HG03469 (cell line): ENCODE results near the gene TSPAN11.
"Not testable (repeated sequence)": the region's sequence is repeated elsewhere in the genome, so short reads cannot be mapped to it uniquely, and the experiment has no call there.

ENCODE experiments used
- ATAC-seq: cut with Tn5 transposase; IDR thresholded peaks from one replicate; pipeline ENCODE4 v1.9.1; 2021; ENCODE audit warnings: mild to moderate bottlenecking, moderate library complexity, moderate number of reproducible peaks; ENCODE audit not compliant: unreplicated experiment

The TSPAN11 gene

DNA sequence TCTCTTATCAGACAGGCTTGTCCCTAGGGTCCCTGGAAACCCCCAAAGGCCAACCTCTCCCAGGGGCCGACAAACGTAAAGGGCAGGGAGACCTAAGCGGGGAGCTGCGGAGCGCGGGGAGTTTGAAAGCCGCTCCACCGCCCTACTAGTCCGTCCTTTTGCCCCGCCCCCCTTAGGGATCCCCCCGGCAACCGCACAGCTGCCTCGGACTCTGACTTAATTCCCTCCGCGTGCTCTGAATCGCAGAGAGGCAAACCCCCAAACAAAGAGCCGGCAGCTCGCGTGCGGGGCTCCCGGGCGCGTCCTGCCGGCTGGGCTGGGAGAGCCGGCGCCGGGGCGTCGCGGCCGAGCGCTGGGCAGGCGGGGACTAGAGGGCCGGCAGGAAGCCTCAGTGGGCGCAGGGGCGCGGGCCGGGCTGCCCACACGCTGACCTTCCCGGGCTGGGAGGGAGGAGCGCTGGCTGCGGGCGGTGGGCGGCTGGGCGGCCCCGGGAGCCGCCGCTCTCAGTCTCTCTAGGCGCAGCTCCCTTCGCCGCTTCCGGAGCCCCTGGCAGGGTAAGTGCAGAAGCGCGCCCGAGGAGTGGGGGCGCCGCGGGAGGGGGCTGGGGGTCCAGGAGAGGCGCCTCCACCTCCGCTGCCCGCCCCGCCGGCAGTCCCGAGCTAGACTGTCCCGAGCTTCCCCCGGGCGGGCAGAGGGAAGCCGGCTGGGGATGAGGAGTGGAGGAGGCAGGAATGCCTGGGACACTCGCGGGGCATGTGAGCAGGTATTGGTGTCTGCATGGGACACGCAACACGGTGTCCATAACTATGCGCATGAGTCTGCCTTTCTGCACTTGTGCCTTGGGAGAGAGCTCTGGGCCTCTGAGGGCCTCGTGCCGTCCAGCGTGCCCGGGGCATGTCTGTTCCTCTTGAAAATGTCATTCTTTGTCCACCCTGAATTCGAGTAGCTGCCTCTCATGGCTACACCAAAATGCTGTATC is at the start of gene TSPAN11:
Gene TSPAN11 (plus strand): TSS at position 506 of the 979 bp plus-strand sequence. CDS start 27,244 bp downstream, outside the sequence.
- ATAC-seq: no peak

DNA sequence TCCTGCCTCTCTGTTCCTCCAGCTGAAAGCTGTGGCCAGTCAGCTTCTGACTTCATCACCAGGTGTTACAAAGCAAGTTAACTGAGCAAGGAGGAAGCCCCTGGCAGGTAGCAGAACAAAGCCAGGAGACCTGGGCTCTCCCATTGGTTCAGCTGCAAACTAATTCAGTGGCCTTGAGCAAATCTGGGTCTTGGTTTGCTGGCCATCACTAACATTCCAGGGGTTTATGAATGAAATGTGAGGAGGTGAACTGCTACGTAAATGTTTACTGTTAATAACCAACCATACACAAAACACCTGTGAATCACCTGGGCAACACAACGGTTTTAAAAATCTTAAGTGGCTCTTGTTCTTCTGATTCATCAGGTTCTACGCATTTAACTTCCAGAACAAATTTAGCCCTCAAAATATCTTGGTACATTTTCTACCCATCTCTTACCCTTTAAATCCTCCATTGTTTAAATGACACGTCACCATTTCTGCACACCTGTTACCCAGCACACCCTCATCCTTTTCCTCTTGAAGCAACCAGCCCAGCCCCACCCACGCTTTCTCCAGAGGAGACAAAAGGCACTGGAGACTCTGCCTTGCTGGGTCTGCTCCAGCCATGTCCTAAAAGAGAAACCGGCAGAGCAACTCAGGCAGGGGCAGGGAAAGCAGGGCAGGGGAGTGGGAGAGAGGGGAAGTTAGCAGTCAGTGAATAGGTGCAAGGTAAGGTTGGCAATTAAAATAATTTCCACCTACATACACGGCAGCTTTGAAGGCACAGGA is 49.3 kb upstream of the TSPAN11 start:
- no peak for ATAC-seq

DNA sequence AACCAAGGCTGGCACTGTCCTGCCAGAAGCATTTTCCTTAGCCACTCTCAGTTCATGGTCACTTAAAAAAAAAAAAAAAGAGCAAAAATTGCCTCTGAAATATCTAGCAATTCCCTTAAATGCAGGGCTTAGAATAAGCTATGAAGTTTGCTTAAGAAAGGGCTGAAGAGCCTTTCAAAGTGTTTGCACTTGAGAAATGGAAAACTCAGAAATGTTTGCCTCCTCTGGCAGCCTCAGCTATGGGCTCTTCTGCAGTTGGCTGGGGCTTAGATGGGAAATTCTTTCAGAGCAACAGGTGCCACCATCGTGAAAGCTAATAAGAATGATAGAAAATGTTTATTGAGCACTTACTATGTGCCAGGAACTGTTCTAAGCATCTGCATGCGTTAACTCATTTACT is 48.5 kb upstream of the TSPAN11 start:
- ATAC-seq: no peak

- ATAC-seq: no peak
Observed at GRCh38 chr12:30880061-30880460, 46.5 kb upstream of the TSPAN11 start.

GRCh38 chr12:30880813-30881212 is 45.7 kb upstream of the TSPAN11 start:
- no peak for ATAC-seq

- no peak for ATAC-seq
Observed at GRCh38 chr12:30882706-30883105, 43.8 kb upstream of the TSPAN11 start.

- no peak for ATAC-seq
Observed at GRCh38 chr12:30884799-30885198, 41.7 kb upstream of the TSPAN11 start.

- no peak for ATAC-seq
Observed at GRCh38 chr12:30885321-30885720, 41.2 kb upstream of the TSPAN11 start.

DNA sequence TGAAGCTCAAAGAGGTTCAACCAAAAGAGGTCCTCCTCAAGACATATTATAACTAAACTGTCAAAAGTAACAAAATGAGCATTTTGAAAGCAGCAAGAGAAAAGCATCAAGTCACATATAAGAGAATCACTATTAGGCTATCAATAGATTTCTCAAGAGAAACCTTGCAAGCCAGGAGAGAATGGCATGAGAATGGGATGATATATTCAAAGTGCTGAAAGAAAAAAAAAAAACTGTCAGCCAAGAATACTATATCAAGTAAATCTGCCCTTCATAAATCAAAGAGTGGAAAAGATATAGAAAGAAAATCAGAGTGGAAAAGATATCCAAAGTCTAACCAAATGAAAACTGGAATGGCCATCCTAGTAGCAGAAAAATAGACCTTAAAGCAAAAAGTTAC is 39.3 kb upstream of the TSPAN11 start:
- ATAC-seq: no peak

- ATAC-seq: no peak
Observed at GRCh38 chr12:30888241-30888640, 38.3 kb upstream of the TSPAN11 start.

GRCh38 chr12:30894531-30894930 is 32.0 kb upstream of the TSPAN11 start:
- ATAC-seq: not testable (repeated sequence)

DNA sequence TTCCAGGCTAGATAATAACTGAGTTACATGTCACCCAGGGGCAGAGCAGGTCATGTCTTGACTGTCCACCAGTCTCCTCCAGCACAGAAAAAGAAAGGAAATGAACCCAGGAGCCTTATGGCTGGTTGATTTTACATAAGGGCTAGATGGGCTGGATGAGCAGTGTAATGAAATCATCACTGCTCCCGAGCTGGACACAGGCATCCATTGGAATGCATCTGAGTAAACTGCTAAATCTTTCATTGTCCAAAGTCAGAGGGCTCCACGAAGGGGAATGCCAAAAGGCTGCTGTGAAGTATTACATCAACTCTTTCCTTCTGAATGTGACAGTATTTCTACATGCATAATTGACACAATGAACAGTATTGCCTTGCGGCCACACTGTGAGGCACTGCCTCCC is 30.1 kb upstream of the TSPAN11 start:
- ATAC-seq: no peak

DNA sequence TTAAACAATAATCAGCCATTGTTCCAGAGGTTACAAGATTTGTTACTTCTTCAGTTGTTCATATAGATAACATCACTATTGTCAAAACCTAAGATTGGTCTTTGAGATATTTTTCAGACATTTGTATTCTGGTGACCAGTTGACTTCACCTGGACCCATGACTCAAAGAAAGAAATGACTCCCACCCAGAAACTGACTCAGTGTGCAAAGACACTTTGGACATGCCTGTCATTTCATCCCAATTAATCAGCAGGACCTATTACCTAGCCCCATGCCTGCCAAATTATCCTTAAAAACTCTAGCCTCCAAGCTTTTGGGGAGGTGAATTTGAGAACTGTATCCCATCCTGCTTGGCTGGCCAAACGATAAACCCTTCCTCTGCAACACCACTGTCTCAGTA is 27.7 kb upstream of the TSPAN11 start:
- no peak for ATAC-seq

DNA sequence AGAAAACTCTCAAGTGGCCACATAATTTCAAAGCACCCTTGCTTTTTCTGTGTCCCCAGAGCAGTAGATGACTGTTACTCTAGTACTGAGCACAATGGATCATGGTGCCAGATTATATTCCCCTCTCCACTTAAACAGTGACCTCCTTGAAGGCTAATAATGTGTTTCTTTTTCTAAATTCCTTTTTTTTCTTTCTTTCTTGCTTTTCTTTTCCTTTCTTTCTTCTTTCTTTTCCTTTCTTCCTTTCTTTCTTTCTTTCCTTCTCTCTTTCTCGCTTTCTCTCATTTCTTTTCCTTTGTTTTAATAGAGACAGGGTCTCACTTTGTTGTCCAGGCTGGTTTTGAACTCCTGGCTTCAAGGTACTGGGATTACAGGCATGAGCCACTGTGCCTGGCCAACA is 26.2 kb upstream of the TSPAN11 start:
- no peak for ATAC-seq

DNA sequence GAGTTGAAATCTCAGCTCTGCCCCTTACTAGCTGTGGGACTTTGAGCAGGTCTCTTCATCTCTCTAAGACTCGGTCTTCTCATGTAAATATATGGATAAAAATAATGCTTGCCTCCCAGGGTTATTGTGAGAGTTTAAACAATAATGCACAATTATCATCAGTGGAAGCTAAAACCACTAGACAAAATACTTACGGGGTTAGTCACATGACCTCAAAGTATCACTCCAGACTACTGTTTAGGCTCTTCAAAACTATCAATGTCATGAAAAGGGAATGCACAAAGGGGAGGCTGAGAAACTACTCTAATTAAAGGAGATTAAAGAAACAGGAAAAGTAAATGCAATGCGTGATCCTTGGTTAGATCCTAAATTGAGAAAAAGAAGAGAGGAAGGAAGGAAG is 24.5 kb upstream of the TSPAN11 start:
- no peak for ATAC-seq

DNA sequence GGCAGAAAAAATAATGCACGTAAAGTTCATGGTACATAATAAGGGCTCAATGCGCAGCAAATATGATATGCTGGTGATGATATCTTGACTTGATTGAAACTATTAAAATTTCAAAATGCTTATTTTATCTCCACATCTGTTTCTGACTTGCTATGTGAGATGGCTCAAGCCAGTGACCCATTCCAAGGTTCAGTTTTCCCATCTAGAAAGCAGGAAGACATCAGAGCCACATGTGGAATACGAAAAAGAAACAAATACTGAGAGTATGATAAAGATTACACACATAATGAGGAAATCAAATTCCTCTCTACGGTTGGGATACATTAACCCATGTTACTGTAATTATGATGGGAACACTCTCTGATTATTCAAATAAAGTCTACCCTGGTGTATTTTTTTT is 24.0 kb upstream of the TSPAN11 start:
- ATAC-seq: no peak

GRCh38 chr12:30905463-30906009 is 21.0 kb upstream of the TSPAN11 start:
- no peak for ATAC-seq

GRCh38 chr12:30908076-30908721 is 18.3 kb upstream of the TSPAN11 start:
- ATAC-seq: no peak

DNA sequence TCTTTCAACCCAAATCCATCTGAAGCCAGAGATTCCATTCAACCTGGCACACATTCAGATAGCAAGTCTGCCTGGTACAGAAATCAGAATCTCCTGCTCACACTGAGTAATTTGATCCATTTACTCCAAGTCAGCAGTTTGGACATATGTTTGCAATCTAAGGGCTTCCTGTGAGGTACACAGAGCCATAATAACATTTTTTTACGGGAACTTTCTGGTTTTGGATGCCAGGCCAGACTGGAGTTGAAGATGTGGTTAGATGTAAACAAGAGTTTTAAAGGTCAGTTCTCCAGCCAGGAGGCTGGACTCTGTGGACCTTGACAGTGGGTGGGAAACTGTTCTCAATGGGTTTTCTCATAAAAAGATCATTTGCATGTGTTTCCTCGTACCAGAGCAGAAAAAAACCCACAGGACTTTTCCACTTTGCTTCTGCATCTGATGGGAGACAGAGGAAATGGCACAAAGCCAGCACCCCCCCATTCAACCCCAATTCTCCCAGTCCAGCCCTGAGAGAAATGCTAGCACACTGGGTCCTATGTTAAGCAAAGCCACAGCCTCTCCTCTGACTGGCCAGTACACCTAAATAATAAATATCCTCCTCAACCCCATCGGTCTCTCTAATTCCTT is 17.7 kb upstream of the TSPAN11 start:
- no peak for ATAC-seq

DNA sequence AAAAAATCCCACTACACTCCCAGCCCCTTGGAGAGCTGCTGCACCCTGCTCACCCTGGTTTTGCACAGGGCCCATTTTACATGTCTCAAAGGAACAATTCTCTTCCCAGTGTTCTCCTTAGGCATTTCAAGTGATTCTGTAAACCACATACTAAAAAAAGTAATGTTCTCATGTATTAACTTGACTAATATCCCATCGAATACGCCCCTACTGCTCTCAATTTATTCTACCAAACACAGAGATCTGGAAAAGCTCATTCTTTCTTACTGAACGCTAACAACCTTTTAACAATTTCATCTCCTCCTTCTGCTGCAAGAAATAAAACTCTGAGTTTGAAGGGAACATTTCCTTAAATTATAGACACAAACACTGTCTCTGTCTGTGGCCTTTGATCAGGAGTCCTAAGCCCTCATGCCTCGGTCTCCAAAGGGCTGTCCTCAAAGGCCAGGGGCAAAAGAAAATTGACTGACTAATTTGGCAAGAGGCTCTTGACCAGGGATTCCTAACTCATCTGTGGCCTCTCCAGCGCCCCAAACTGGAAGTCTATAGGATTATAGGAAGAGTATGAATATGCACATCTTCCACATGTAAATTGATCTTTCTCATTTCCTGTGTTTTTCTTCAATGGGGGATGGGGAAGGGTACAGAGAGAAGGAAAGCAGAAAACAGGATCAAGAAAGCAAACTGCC is 17.1 kb upstream of the TSPAN11 start:
- ATAC-seq: no peak
